MCF 10A (cell line): Measurements from ENCODE around the gene ANXA9. TPM values are rescaled to one million over a fixed set of nuclear protein-coding genes. Genes with fewer than 3 reads are reported as not detected.

Source experiments
- BruUV-seq: library from RNA; stranded (reverse); fragments of 400-500 nt; replicated peaks from 2 replicates; lab custom pipeline; 2021; lab: Mats Ljungman, UMichigan
- CTCF ChIA-PET: fragments of 300-600 bp; sonication (Branson Sonifier 250); formaldehyde crosslinking; extraction: SDS; loops from one replicate; lab custom pipeline; 2021; ENCODE audit warnings: antibody characterized with exemption, inconsistent platforms; lab: Yijun Ruan, JAX
- POLR2A ChIA-PET: fragments of 300-600, 350-650 bp; sonication (Branson Sonifier 250); formaldehyde crosslinking; extraction: SDS; loops from one replicate; lab custom pipeline; 2020; ENCODE audit warnings: antibody characterized with exemption, inconsistent platforms; lab: Yijun Ruan, JAX
- DNase-seq: peaks from one replicate; pipeline ENCODE4 v3.0.0-alpha.2; 2018; ENCODE audit not compliant: unreplicated experiment
- H3K27ac Mint-ChIP-seq: one replicate; pipeline ENCODE4 v1.8.0; 2022; ENCODE audit warnings: mild to moderate bottlenecking, low read depth, mixed read lengths; ENCODE audit not compliant: unreplicated experiment
- H3K27me3 Mint-ChIP-seq: one replicate; pipeline ENCODE4 v1.8.0; 2022; ENCODE audit warnings: mixed read lengths; ENCODE audit not compliant: insufficient read depth, unreplicated experiment
- H3K36me3 Mint-ChIP-seq: one replicate; pipeline ENCODE4 v1.8.0; 2022; ENCODE audit warnings: mild to moderate bottlenecking, moderate library complexity, mixed read lengths; ENCODE audit not compliant: insufficient read depth, unreplicated experiment
- H3K4me1 Mint-ChIP-seq: one replicate; pipeline ENCODE4 v1.8.0; 2022; ENCODE audit warnings: mixed read lengths; ENCODE audit not compliant: insufficient read depth, unreplicated experiment
- H3K4me3 Mint-ChIP-seq: one replicate; pipeline ENCODE4 v1.8.0; 2022; ENCODE audit warnings: mild to moderate bottlenecking, moderate library complexity, mixed read lengths; ENCODE audit not compliant: unreplicated experiment
- H3K9me3 Mint-ChIP-seq: one replicate; pipeline ENCODE4 v1.8.0; 2022; ENCODE audit warnings: mixed read lengths; ENCODE audit not compliant: unreplicated experiment
- CTCF ChIP-seq: fragments of 200-600 bp; IDR thresholded peaks from one replicate; pipeline ENCODE4 v1.8.0; 2022; ENCODE audit warnings: antibody characterized with exemption, mild to moderate bottlenecking; ENCODE audit not compliant: unreplicated experiment
- intact Hi-C: fragments of 100-400 bp; cut with micrococcal nuclease; formaldehyde crosslinking; loops from 2 replicates; pipeline ENCODE4 v1.14.1; 2022
- total RNA-seq: library from RNA; stranded (reverse); gene quantifications from 2 replicates; pipeline ENCODE4 v1.2.3, GENCODE V29; 2022

Gene ANXA9
- total RNA-seq, 1 experiment from 2014 or later, result 0.37 TPM

- Mint-ChIP-seq H3K4me3 (no peak overlapping the region), H3K27ac (no peak overlapping the region), H3K27me3 (no peaks in the 10 kb centered on the region), H3K4me1 (peaks cover 13% of the 10 kb centered on the region), H3K36me3 (peaks cover 23% of the 10 kb centered on the region), H3K9me3 (no peaks in the 10 kb centered on the region)
- intact Hi-C loops, result loop anchor here (5.0 kb wide), 1 partner anchor 377 kb away; no protein-coding TSS in a partner anchor
- DNase-seq, result no peak
- BruUV-seq, result no TSS peak
- ChIA-PET CTCF (interaction anchor here (0.6 to 12.4 kb wide), 16 partner anchors 13 to 1057 kb away, joined by 3 to 302 read pairs (median 4); partner anchors contain the start of genes ANXA9, CERS2 and GABPB2), POLR2A (interaction anchor here (0.5 to 6.2 kb wide), 7 partner anchors 7 to 190 kb away, joined by 3 to 61 read pairs (median 3); partner anchors contain the start of genes MINDY1 and VPS72)
- no peak for TF ChIP-seq CTCF
These were observed 17.1 kb downstream of the ANXA9 start for GRCh38 chr1:150999051-150999674.

- no peaks in the 10 kb centered on the region for H3K27me3 Mint-ChIP-seq
- ChIA-PET POLR2A (interaction anchor here (0.8 to 0.9 kb wide), 3 partner anchors 13 to 34 kb away, joined by 3 to 4 read pairs (median 3); no protein-coding TSS in a partner anchor), CTCF (interaction anchor here (0.6 to 12.4 kb wide), 11 partner anchors 12 to 1057 kb away, joined by 3 to 302 read pairs (median 4); partner anchors contain the start of genes ANXA9 and CERS2)
- no peak overlapping the region for H3K4me3 Mint-ChIP-seq
- TF ChIP-seq CTCF, result no peak
- intact Hi-C loops, result loop anchor here (5.0 kb wide), 1 partner anchor 378 kb away; no protein-coding TSS in a partner anchor
- DNase-seq, result no peak
- peaks cover 23% of the 10 kb centered on the region for H3K36me3 Mint-ChIP-seq
- BruUV-seq, result no TSS peak
- peaks cover 13% of the 10 kb centered on the region for H3K4me1 Mint-ChIP-seq
- no peak overlapping the region for H3K27ac Mint-ChIP-seq
- H3K9me3 Mint-ChIP-seq, result no peaks in the 10 kb centered on the region
These were observed 17.8 kb downstream of the ANXA9 start for GRCh38 chr1:150999926-151000325.

GRCh38 chr1:151000408-151000807 lies 18.3 kb downstream of the ANXA9 start:
- Mint-ChIP-seq H3K27me3 (no peaks in the 10 kb centered on the region), H3K36me3 (peaks cover 23% of the 10 kb centered on the region), H3K4me1 (peaks cover 16% of the 10 kb centered on the region), H3K9me3 (no peaks in the 10 kb centered on the region), H3K27ac (no peak overlapping the region), H3K4me3 (no peak overlapping the region)
- no TSS peak for BruUV-seq
- intact Hi-C loops, result no loop called here
- CTCF ChIA-PET, result interaction anchor here (1.0 to 12.4 kb wide), 6 partner anchors 11 to 156 kb away, joined by 3 to 302 read pairs (median 5); partner anchors contain the start of genes ANXA9, CERS2 and TNFAIP8L2
- DNase-seq, result no peak
- TF ChIP-seq CTCF, result no peak
- POLR2A ChIA-PET, result interaction anchor here (0.7 to 1.4 kb wide), 4 partner anchors 27 to 344 kb away, joined by 3 to 4 read pairs (median 3); no protein-coding TSS in a partner anchor

DNA sequence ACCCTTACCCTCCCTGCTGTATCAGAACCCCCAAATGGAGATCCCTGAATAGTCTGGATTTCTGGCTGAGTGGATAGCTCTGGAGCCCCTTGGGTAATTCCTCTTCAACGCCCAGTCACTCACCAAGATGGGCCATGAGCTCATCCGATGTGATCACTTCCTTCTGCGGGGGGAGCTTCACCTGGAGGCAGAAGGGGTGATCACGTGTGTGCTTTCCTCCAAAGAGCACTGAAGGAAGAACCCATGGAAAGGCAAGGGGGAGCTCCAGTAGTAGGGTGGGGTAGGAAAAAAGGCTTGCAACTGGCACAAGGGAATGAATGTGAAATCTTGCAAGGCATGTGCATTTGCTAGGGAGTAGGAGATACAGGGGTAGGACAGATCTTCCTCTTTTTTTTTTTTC lies 19.5 kb downstream of the ANXA9 start:
- ChIA-PET CTCF (interaction anchor here (0.6 to 12.4 kb wide), 7 partner anchors 9 to 660 kb away, joined by 3 to 302 read pairs (median 6); partner anchors contain the start of genes ANXA9, CERS2, SETDB1 and TNFAIP8L2), POLR2A (interaction anchor here (0.6 to 1.4 kb wide), 5 partner anchors 16 to 211 kb away, joined by 3 to 6 read pairs (median 3); partner anchors contain the start of gene ANXA9)
- Mint-ChIP-seq H3K36me3 (peaks cover 17% of the 10 kb centered on the region), H3K4me1 (peaks cover 23% of the 10 kb centered on the region), H3K27ac (no peak overlapping the region), H3K4me3 (no peak overlapping the region), H3K9me3 (no peaks in the 10 kb centered on the region), H3K27me3 (no peaks in the 10 kb centered on the region)
- no peak for DNase-seq
- intact Hi-C loops, result no loop called here
- no peak for TF ChIP-seq CTCF
- no TSS peak for BruUV-seq
